T-cell (primary cell): ENCODE data around the gene LCN2. TPM values are rescaled to one million over a fixed set of nuclear protein-coding genes. Genes with fewer than 3 reads are reported as not detected.
A peak's percentile ranks its signal among the peaks of the same experiment; 100 is the strongest.

Experiments used
- ATAC-seq, 4 experiments: fragments of 200-7000 bp in 3 of 4; fragments of 150-1000 bp in 1 of 4; cut with Tn5 transposase; replicated peaks in 1 of 4; 1 replicate in 3 of 4; 2 replicates in 1 of 4; pipeline ENCODE4 v1.10.0; 2021; ENCODE audit warnings: moderate library complexity in 3 of 4, mild to moderate bottlenecking in 2 of 4, moderate number of reproducible peaks in 1 of 4
- CTCF ChIA-PET, 2 donors: fragments of 300-600 bp; sonication (Branson Sonifier 250); formaldehyde crosslinking; loops; one replicate each; lab custom pipeline; 2022; ENCODE audit warnings: antibody characterized with exemption in 2 of 2; lab: Charles Lee
- POLR2A ChIA-PET, 2 donors: fragments of 300-600 bp; sonication (Branson Sonifier 250); formaldehyde crosslinking; loops; one replicate each; lab custom pipeline; 2022; ENCODE audit warnings: antibody characterized with exemption in 2 of 2; lab: Charles Lee
- DNase-seq, 35 experiments: peaks; one replicate each; pipeline versions ENCODE4 v3.0.0 to v3.0.0-alpha.2; 2013 to 2023
- H3K27ac ChIP-seq: one replicate; pipeline ENCODE4 v1.5.1; 2013; ENCODE audit warnings: low read length
- H3K27me3 ChIP-seq, 2 experiments: replicated peaks in 1 of 2; 1 replicate in 1 of 2; 2 replicates in 1 of 2; pipeline versions ENCODE4 v1.6.1 to v1.7.0; 2013; ENCODE audit warnings: low read length in 1 of 2, mixed read lengths in 1 of 2; ENCODE audit not compliant: control insufficient read depth in 2 of 2, insufficient read depth in 2 of 2; ENCODE audit errors: extremely low read depth in 1 of 2
- H3K36me3 ChIP-seq, 2 donors: 1 replicate in 1 of 2; 2 replicates in 1 of 2; pipeline versions ENCODE4 v1.6.1 to v1.7.0; 2013; ENCODE audit warnings: low read length in 1 of 2; ENCODE audit not compliant: control insufficient read depth in 2 of 2, insufficient read depth in 1 of 2; ENCODE audit errors: extremely low read depth in 1 of 2
- H3K4me1 ChIP-seq, 2 experiments: 1 replicate in 1 of 2; 2 replicates in 1 of 2; pipeline versions ENCODE4 v1.6.1 to v1.7.0; 2013; ENCODE audit warnings: low read length in 2 of 2, mixed read lengths in 1 of 2; ENCODE audit not compliant: insufficient read depth in 2 of 2, control insufficient read depth in 1 of 2; ENCODE audit errors: extremely low read depth in 1 of 2
- H3K4me3 ChIP-seq, 2 donors: 1 replicate in 1 of 2; 2 replicates in 1 of 2; pipeline versions ENCODE4 v1.5.1 to v1.7.0; 2013; ENCODE audit warnings: mild to moderate bottlenecking in 2 of 2, low read length in 1 of 2, moderate library complexity in 1 of 2; ENCODE audit not compliant: control insufficient read depth in 1 of 2; ENCODE audit errors: extremely low read depth in 1 of 2
- H3K9me3 ChIP-seq: 2 replicates; pipeline ENCODE4 v1.7.0; 2013
- H3K27ac Mint-ChIP-seq, 2 donors: one replicate each; pipeline ENCODE4 v1.8.0; 2020 to 2021; ENCODE audit warnings: mild to moderate bottlenecking in 2 of 2, mixed read lengths in 2 of 2
- H3K27me3 Mint-ChIP-seq, 2 donors: one replicate each; pipeline ENCODE4 v1.8.0; 2021 to 2022; ENCODE audit warnings: mixed read lengths in 2 of 2
- H3K36me3 Mint-ChIP-seq: one replicate; pipeline ENCODE4 v1.8.0; 2021; ENCODE audit warnings: mixed read lengths
- H3K4me1 Mint-ChIP-seq, 3 donors: one replicate each; pipeline ENCODE4 v1.8.0; 2020 to 2022; ENCODE audit warnings: mixed read lengths in 3 of 3, mild to moderate bottlenecking in 1 of 3
- H3K4me3 Mint-ChIP-seq, 3 donors: one replicate each; pipeline ENCODE4 v1.8.0; 2020 to 2022; ENCODE audit warnings: mild to moderate bottlenecking in 3 of 3, mixed read lengths in 3 of 3, moderate library complexity in 3 of 3
- H3K9me3 Mint-ChIP-seq, 3 donors: one replicate each; pipeline ENCODE4 v1.8.0; 2020 to 2022; ENCODE audit warnings: mixed read lengths in 3 of 3
- WGBS: methylation state at CpG from one replicate; pipeline ENCODE4 v1.1.5; 2013; ENCODE audit warnings: missing lambda C conversion rate; ENCODE audit not compliant: insufficient coverage; 5-methylcytosine and 5-hydroxymethylcytosine counted together
- total RNA-seq, 35 experiments: library from RNA in 6 of 35; stranded (reverse) in 6 of 35; fragments of 120-200 nt in 1 of 35; gene quantifications; one replicate each; pipeline versions ENCODE4 v1.2.1 to v1.2.4 and lab custom pipeline; 2013 to 2026

The LCN2 gene
- total RNA-seq, 5 donors from 2014 or later (not counting 1 experiment from before 2014, with no cell fraction given), result not detected

- H3K36me3 Mint-ChIP-seq, result no peaks in the 10 kb centered on the region
- no peaks in the 10 kb centered on the region for H3K27me3 ChIP-seq
- CTCF ChIA-PET, result no interaction called here
- DNase-seq, result no peak
- POLR2A ChIA-PET, result no interaction called here
- no peak overlapping the region for H3K4me3 ChIP-seq
- H3K9me3 Mint-ChIP-seq, result no peaks in the 10 kb centered on the region
- H3K36me3 ChIP-seq, result no peaks in the 10 kb centered on the region
- H3K4me1 Mint-ChIP-seq, result peaks cover 26 to 27% (median 26%) of the 10 kb centered on the region in 3 donors
- H3K9me3 ChIP-seq, result no peaks in the 10 kb centered on the region
- H3K27ac ChIP-seq, result no peak overlapping the region
- ATAC-seq, result no peak
- no peaks in the 10 kb centered on the region for H3K27me3 Mint-ChIP-seq
- H3K4me3 Mint-ChIP-seq, result no peak overlapping the region
- no peak overlapping the region for H3K27ac Mint-ChIP-seq
- H3K4me1 ChIP-seq, result peaks cover 9 to 19% of the 10 kb centered on the region in 2 experiments
- WGBS, result no CpG with 5 or more reads among the region's 16 CpGs
Observed at GRCh38 chr9:128139621-128140020, 9.6 kb upstream of the LCN2 start.

- Mint-ChIP-seq H3K9me3 (no peaks in the 10 kb centered on the region), H3K36me3 (no peaks in the 10 kb centered on the region), H3K4me1 (peaks cover 18% of the 10 kb centered on the region in 3 donors), H3K27me3 (no peaks in the 10 kb centered on the region), H3K4me3 (peak overlapping the region in 1 of 3 donors; percentile 56), H3K27ac (peak overlapping the region in 1 of 2 donors; percentile 85)
- Histone ChIP-seq H3K27ac (no peak overlapping the region), H3K4me1 (peaks cover 9 to 16% of the 10 kb centered on the region in 2 experiments), H3K4me3 (no peak overlapping the region), H3K36me3 (no peaks in the 10 kb centered on the region), H3K27me3 (no peaks in the 10 kb centered on the region), H3K9me3 (no peaks in the 10 kb centered on the region)
- CTCF ChIA-PET, result no interaction called here
- DNase-seq, result no peak
- POLR2A ChIA-PET, result no interaction called here
- WGBS, result 71% methylated on average over 1 of the region's 3 CpGs
- ATAC-seq, result no peak
Observed at GRCh38 chr9:128141604-128142003, 7.6 kb upstream of the LCN2 start.

GRCh38 chr9:128142061-128142460 lies 7.2 kb upstream of the LCN2 start:
- H3K4me1 Mint-ChIP-seq, result peaks cover 17 to 18% (median 18%) of the 10 kb centered on the region in 3 donors
- H3K27ac Mint-ChIP-seq, result peak overlapping the region; percentile 85 to 90
- H3K36me3 Mint-ChIP-seq, result no peaks in the 10 kb centered on the region
- peak in 3 of 35 experiments; percentile 18 to 36 (median 22) for DNase-seq
- Histone ChIP-seq H3K36me3 (no peaks in the 10 kb centered on the region), H3K4me3 (peak overlapping the region in 1 of 2 donors; percentile 6), H3K4me1 (peaks cover 9 to 16% of the 10 kb centered on the region in 2 experiments), H3K27ac (no peak overlapping the region), H3K9me3 (no peaks in the 10 kb centered on the region), H3K27me3 (no peaks in the 10 kb centered on the region)
- ChIA-PET POLR2A (no interaction called here), CTCF (interaction anchor here in 1 of 2 donors (0.6 to 0.7 kb wide), 2 partner anchors 14 to 153 kb away, joined by 3 to 4 read pairs; no protein-coding TSS in a partner anchor)
- peak; percentile 86 to 94 (median 89) for ATAC-seq
- WGBS, result 61% methylated on average over 3 of the region's 4 CpGs
- no peaks in the 10 kb centered on the region for H3K27me3 Mint-ChIP-seq
- H3K4me3 Mint-ChIP-seq, result peak overlapping the region in 1 of 3 donors; percentile 56
- H3K9me3 Mint-ChIP-seq, result no peaks in the 10 kb centered on the region

GRCh38 chr9:128142596-128142995 lies 6.7 kb upstream of the LCN2 start:
- H3K27ac Mint-ChIP-seq, result peak overlapping the region in 1 of 2 donors; percentile 90
- no peak overlapping the region for H3K4me3 ChIP-seq
- ChIA-PET CTCF (interaction anchor here in 1 of 2 donors (0.6 to 0.7 kb wide), 2 partner anchors 14 to 152 kb away, joined by 3 to 4 read pairs; no protein-coding TSS in a partner anchor), POLR2A (no interaction called here)
- no peak for ATAC-seq
- peaks cover 16 to 18% (median 18%) of the 10 kb centered on the region in 3 donors for H3K4me1 Mint-ChIP-seq
- no peaks in the 10 kb centered on the region for H3K27me3 Mint-ChIP-seq
- H3K27ac ChIP-seq, result no peak overlapping the region
- no peaks in the 10 kb centered on the region for H3K27me3 ChIP-seq
- no CpG with 5 or more reads among the region's 2 CpGs for WGBS
- DNase-seq, result no peak
- peaks cover 9 to 16% of the 10 kb centered on the region in 2 experiments for H3K4me1 ChIP-seq
- no peaks in the 10 kb centered on the region for H3K9me3 ChIP-seq
- peak overlapping the region in 1 of 3 donors; percentile 56 for H3K4me3 Mint-ChIP-seq
- no peaks in the 10 kb centered on the region for H3K9me3 Mint-ChIP-seq
- H3K36me3 ChIP-seq, result no peaks in the 10 kb centered on the region
- no peaks in the 10 kb centered on the region for H3K36me3 Mint-ChIP-seq

GRCh38 chr9:128143525-128144238 lies 5.6 kb upstream of the LCN2 start:
- H3K9me3 ChIP-seq, result no peaks in the 10 kb centered on the region
- DNase-seq (no peak), ATAC-seq (no peak)
- Mint-ChIP-seq H3K4me3 (no peak overlapping the region), H3K4me1 (peaks cover 16 to 18% (median 18%) of the 10 kb centered on the region in 3 donors), H3K27ac (peak overlapping the region in 1 of 2 donors; percentile 2), H3K9me3 (no peaks in the 10 kb centered on the region), H3K27me3 (no peaks in the 10 kb centered on the region), H3K36me3 (no peaks in the 10 kb centered on the region)
- peaks cover 0 to 3% of the 10 kb centered on the region in 2 experiments for H3K27me3 ChIP-seq
- H3K4me1 ChIP-seq, result peaks cover 9 to 16% of the 10 kb centered on the region in 2 experiments
- H3K36me3 ChIP-seq, result no peaks in the 10 kb centered on the region
- no peak overlapping the region for H3K27ac ChIP-seq
- WGBS, result 87% methylated on average over 7 of the region's 8 CpGs
- ChIA-PET POLR2A (no interaction called here), CTCF (interaction anchor here in 1 of 2 donors (0.6 kb wide), 1 partner anchor 86 kb away, joined by 3 read pairs; no protein-coding TSS in a partner anchor)
- no peak overlapping the region for H3K4me3 ChIP-seq

- Histone ChIP-seq H3K4me3 (no peak overlapping the region), H3K9me3 (no peaks in the 10 kb centered on the region), H3K4me1 (peaks cover 9 to 16% of the 10 kb centered on the region in 2 experiments), H3K27ac (no peak overlapping the region), H3K36me3 (no peaks in the 10 kb centered on the region), H3K27me3 (peaks cover 0 to 3% of the 10 kb centered on the region in 2 experiments)
- H3K4me3 Mint-ChIP-seq, result no peak overlapping the region
- no peak overlapping the region for H3K27ac Mint-ChIP-seq
- CTCF ChIA-PET, result no interaction called here
- H3K4me1 Mint-ChIP-seq, result peaks cover 16 to 18% (median 18%) of the 10 kb centered on the region in 3 donors
- no peaks in the 10 kb centered on the region for H3K9me3 Mint-ChIP-seq
- ATAC-seq (no peak), DNase-seq (no peak)
- POLR2A ChIA-PET, result interaction anchor here in 1 of 2 donors (0.5 kb wide), 1 partner anchor 1165 kb away, joined by 3 read pairs; no protein-coding TSS in a partner anchor
- H3K27me3 Mint-ChIP-seq, result no peaks in the 10 kb centered on the region
- H3K36me3 Mint-ChIP-seq, result no peaks in the 10 kb centered on the region
- 89% methylated on average over 15 of the region's 22 CpGs for WGBS
Observed at GRCh38 chr9:128144239-128145181, 4.7 kb upstream of the LCN2 start.
